Endothelial cell of umbilical vein (primary cell): ENCODE measurements around the gene DAB2IP. TPM values are rescaled to one million over a fixed set of nuclear protein-coding genes. Genes with fewer than 3 reads are reported as not detected.
A peak's percentile ranks its signal among the peaks of the same experiment; 100 is the strongest.

Source experiments
- Bru-seq: library from RNA; stranded (reverse); fragments of 400-500 nt; gene quantifications from one replicate; lab custom pipeline; 2021; lab: Mats Ljungman, UMichigan
- BruChase-seq, 2 experiments: library from RNA; stranded (reverse); fragments of 400-500 nt; gene quantifications; one replicate each; lab custom pipeline; 2021; lab: Mats Ljungman, UMichigan
- BruUV-seq: library from RNA; stranded (reverse); fragments of 400-500 nt; replicated peaks from 2 replicates; lab custom pipeline; 2021; lab: Mats Ljungman, UMichigan
- CTCF ChIA-PET: fragments of 300-600, 350-600 bp; sonication (Branson Sonifier 250); formaldehyde crosslinking; loops from one replicate; lab custom pipeline; 2021; ENCODE audit warnings: antibody characterized with exemption, inconsistent platforms; lab: Charles Lee
- POLR2A ChIA-PET: fragments of 300-600, 350-600 bp; sonication (Branson Sonifier 250); formaldehyde crosslinking; loops from one replicate; lab custom pipeline; 2021; ENCODE audit warnings: antibody characterized with exemption, inconsistent platforms; lab: Charles Lee
- DNase-seq: peaks from one replicate; pipeline ENCODE4 v3.0.0-alpha.2; 2011; ENCODE audit warnings: low read depth, low spot score
- FAIRE-seq: peaks from 2 replicates; lab custom pipeline; 2011; peaks lifted over from hg19 to GRCh38; lab: Jason Lieb, UNC
- H2AFZ ChIP-seq: 2 replicates; pipeline ENCODE4 v1.6.0; 2012; ENCODE audit warnings: low read depth, low read length, control low read depth, inconsistent platforms
- H3K27ac ChIP-seq: 2 replicates; pipeline ENCODE4 v1.5.1; 2011; ENCODE audit warnings: low read depth, mild to moderate bottlenecking, control low read depth, low read length, moderate library complexity; ENCODE audit not compliant: insufficient read depth
- H3K27me3 ChIP-seq, 2 experiments: 2 replicates each; pipeline versions ENCODE4 v1.6.0 to v1.6.1; 2011; ENCODE audit warnings: low read length in 2 of 2, mixed read lengths in 1 of 2; ENCODE audit not compliant: control insufficient read depth in 2 of 2, insufficient read depth in 2 of 2
- H3K36me3 ChIP-seq, 2 experiments: 2 replicates in 1 of 2; 3 replicates in 1 of 2; pipeline ENCODE4 v1.5.1; 2011; ENCODE audit warnings: low read length in 2 of 2, mild to moderate bottlenecking in 1 of 2, moderate library complexity in 1 of 2; ENCODE audit not compliant: control insufficient read depth in 2 of 2, insufficient read depth in 2 of 2; ENCODE audit errors: extremely low read depth in 1 of 2
- H3K4me1 ChIP-seq: 3 replicates; pipeline ENCODE4 v1.5.1; 2011; ENCODE audit warnings: mild to moderate bottlenecking, low read length; ENCODE audit not compliant: control insufficient read depth, insufficient read depth; ENCODE audit errors: extremely low read depth
- H3K4me2 ChIP-seq: 2 replicates; pipeline ENCODE4 v1.6.1; 2011; ENCODE audit warnings: low read length, control low read depth, mixed read lengths; ENCODE audit not compliant: insufficient read depth
- H3K4me3 ChIP-seq, 3 experiments: fragments of 200-600 bp in 1 of 3; sonication (generic), shearing (Covaris generic) in 1 of 3; replicated peaks in 1 of 3; 2 replicates each; pipeline ENCODE4 v1.5.1; 2011 to 2016; ENCODE audit warnings: control low read depth in 3 of 3, low read length in 3 of 3, mild to moderate bottlenecking in 2 of 3, inconsistent platforms in 1 of 3, low read depth in 1 of 3, moderate library complexity in 1 of 3; ENCODE audit not compliant: insufficient read depth in 1 of 3
- H3K79me2 ChIP-seq: 2 replicates; pipeline ENCODE4 v1.6.0; 2012; ENCODE audit warnings: low read length, inconsistent platforms; ENCODE audit not compliant: control insufficient read depth, insufficient read depth
- H3K9ac ChIP-seq: replicated peaks from 2 replicates; pipeline ENCODE3; 2011; ENCODE audit warnings: low read length, control low read depth; ENCODE audit not compliant: insufficient read depth; ENCODE audit errors: extremely low read depth
- H3K9me1 ChIP-seq: replicated peaks from 3 replicates; pipeline ENCODE4 v1.6.0; 2011; ENCODE audit warnings: mild to moderate bottlenecking, low read length; ENCODE audit not compliant: control insufficient read depth, insufficient read depth; ENCODE audit errors: extremely low read depth
- H3K9me3 ChIP-seq: replicated peaks from 2 replicates; pipeline ENCODE4 v1.5.1; 2012; ENCODE audit warnings: low read length, inconsistent platforms; ENCODE audit not compliant: control insufficient read depth, insufficient read depth
- H4K20me1 ChIP-seq: replicated peaks from 2 replicates; pipeline ENCODE3; 2011; ENCODE audit warnings: mild to moderate bottlenecking, low read length; ENCODE audit not compliant: control insufficient read depth, insufficient read depth; ENCODE audit errors: extremely low read depth
- CTCF ChIP-seq, 2 donors: IDR thresholded peaks; 1 replicate in 1 of 2; 2 replicates in 1 of 2; pipeline ENCODE4 v1.5.1; 2011; ENCODE audit warnings: low read length in 2 of 2, mild to moderate bottlenecking in 2 of 2, moderate library complexity in 2 of 2, control low read depth in 1 of 2, inconsistent platforms in 1 of 2, low read depth in 1 of 2; ENCODE audit not compliant: insufficient read depth in 1 of 2; ENCODE audit errors: extremely low read depth in 1 of 2
- EZH2 ChIP-seq: IDR thresholded peaks from 2 replicates; pipeline ENCODE4 v1.6.1; 2012; ENCODE audit warnings: borderline replicate concordance, low read depth, mild to moderate bottlenecking, moderate library complexity, low read length, inconsistent platforms; ENCODE audit not compliant: severe bottlenecking
- FOS ChIP-seq: IDR thresholded peaks from 2 replicates; pipeline ENCODE4 v1.6.1; 2011; ENCODE audit warnings: mild to moderate bottlenecking, low read length, moderate library complexity, borderline replicate concordance; ENCODE audit not compliant: insufficient read depth
- GATA2 ChIP-seq: IDR thresholded peaks from 2 replicates; pipeline ENCODE4 v1.7.0; 2011; ENCODE audit warnings: low read depth, mild to moderate bottlenecking, moderate library complexity, mixed read lengths, low read length; ENCODE audit not compliant: insufficient read length, insufficient read depth
- JUN ChIP-seq: IDR thresholded peaks from 2 replicates; pipeline ENCODE4 v1.6.1; 2011; ENCODE audit warnings: borderline replicate concordance, low read depth; ENCODE audit not compliant: insufficient read length, insufficient read depth
- MAX ChIP-seq: IDR thresholded peaks from 2 replicates; pipeline ENCODE4 v1.6.1; 2011; ENCODE audit not compliant: insufficient read depth, insufficient read length
- MYC ChIP-seq: IDR thresholded peaks from one replicate; pipeline ENCODE4 v1.6.1; 2011; ENCODE audit warnings: mild to moderate bottlenecking, low read depth, low read length
- POLR2A ChIP-seq: IDR thresholded peaks from 2 replicates; pipeline ENCODE4 v1.6.1; 2012; ENCODE audit warnings: low read depth, mild to moderate bottlenecking, control low read depth, low read length
- POLR2AphosphoS5 ChIP-seq: IDR thresholded peaks from 2 replicates; pipeline ENCODE4 v1.6.1; 2012; ENCODE audit warnings: low read depth, mild to moderate bottlenecking, control low read depth, low read length, moderate library complexity; ENCODE audit not compliant: insufficient read depth
- dilution Hi-C: fragments of 300-500 bp; cut with MboI; formaldehyde crosslinking; loops from one replicate; pipeline ENCODE4 v1.15.0; 2019; ENCODE audit warnings: low sequenced_read_pairs; ENCODE audit not compliant: extremely low pct_ligation_motif_present
- intact Hi-C: fragments of 100-400 bp; cut with micrococcal nuclease; formaldehyde crosslinking; loops from one replicate; pipeline ENCODE4 v1.10.0; 2022
- long read RNA-seq: library from polyadenylated mRNA; stranded (forward); transcript quantifications from one replicate; pipeline ENCODE4 v2.0.0, GENCODE V29; 2021
- polyA minus RNA-seq, 3 experiments: library from RNA; depleted of rRNA, polyadenylated mRNA; stranded (reverse); fragments of >200 nt; gene quantifications; 1 replicate in 1 of 3; 2 replicates in 2 of 3; pipeline ENCODE4 v1.2.3, GENCODE V29; 2011
- polyA plus RNA-seq, 4 experiments: library from polyadenylated mRNA; depleted of rRNA in 3 of 4; stranded (reverse) in 3 of 4; unstranded in 1 of 4; fragments of >200 nt; gene quantifications; 2 replicates each; pipeline versions ENCODE4 v1.2.1 to v1.2.3, GENCODE V29; 2011 to 2012; ENCODE audit warnings: missing spikeins in 1 of 4
- total RNA-seq: library from RNA; stranded (reverse); gene quantifications from 2 replicates; pipeline ENCODE4 v1.2.3, GENCODE V29; 2021

The DAB2IP gene
- total RNA-seq (48.4 and 53.6 TPM in 2 replicates), polyA plus RNA-seq (29.2 and 29.9 TPM in 2 replicates), polyA minus RNA-seq (67.5 and 90.9 TPM in 2 replicates), Bru-seq, nascent RNA (percentile 60 among the genes with signal in this experiment), BruChase-seq, experiment 1, labeled RNA remaining after a 6-hour chase (percentile 68 among the genes with signal in this experiment), BruChase-seq, experiment 2, labeled RNA remaining after a 2-hour chase (percentile 62 among the genes with signal in this experiment)
- polyA plus RNA-seq (2011; cell fraction: cytosol; rRNA removed) = 30.3 and 32.7 TPM in 2 replicates
- polyA plus RNA-seq (2011; cell fraction: nucleus; rRNA removed) = 51.8 and 52.0 TPM in 2 replicates
- 26.9 and 27.1 TPM in 2 replicates for polyA plus RNA-seq (2012)
- 12.8 TPM for polyA minus RNA-seq (2011; cell fraction: cytosol; rRNA and poly(A)+ RNA removed)
- polyA minus RNA-seq (2011; cell fraction: nucleus; rRNA and poly(A)+ RNA removed) = 33.9 and 35.2 TPM in 2 replicates
- long read RNA-seq, full-length matches to known transcripts = 1 of 62 reads
- long read RNA-seq, partial matches to known transcripts = 8 of 62 reads
- long read RNA-seq, other reads (novel, unspliced or antisense) = 53 of 62 reads

GRCh38 chr9:121651295-121652020, at the start of gene DAB2IP:
Gene DAB2IP, plus strand, starts transcription at chr9:121651634. Its CDS starts 142 bp downstream, at chr9:121651776.
- H2AFZ ChIP-seq = peak within 1 kb of the TSS; percentile 76
- H3K9ac ChIP-seq = peak within 1 kb of the TSS; percentile 70
- dilution Hi-C loops (no loop called here), intact Hi-C loops (loop anchor here (1.0 kb wide), 2 partner anchors 12 to 101 kb away; no protein-coding TSS in a partner anchor)
- FAIRE-seq (peak; percentile 69), DNase-seq (peak; percentile 59)
- CTCF ChIA-PET = interaction anchor here (0.8 to 3.4 kb wide), 6 partner anchors 9 to 32 kb away, joined by 3 to 24 read pairs (median 6); no protein-coding TSS in a partner anchor
- H3K27me3 ChIP-seq = no peaks in the 10 kb centered on the region
- TF ChIP-seq MAX (no peak), CTCF (IDR thresholded peaks at IDR 0.05; ENCODE audit: extremely low read depth in 1 of 2, insufficient read depth in 1 of 2, low read depth in 1 of 2, low read length in 2 of 2) (no peak), MYC (no peak), JUN (no peak), EZH2 (peak; percentile 35), FOS (no peak), POLR2AphosphoS5 (peak; percentile 49), GATA2 (no peak), POLR2A (peak; percentile 58)
- peaks cover 25% of the 10 kb centered on the region for H3K4me1 ChIP-seq
- no peak within 1 kb of the TSS for H3K27ac ChIP-seq
- no peaks in the 10 kb centered on the region for H3K36me3 ChIP-seq
- no peaks in the 10 kb centered on the region for H3K9me3 ChIP-seq
- POLR2A ChIA-PET = no interaction called here
- no TSS peak for BruUV-seq
- H3K4me3 ChIP-seq = peak within 1 kb of the TSS; percentile 58 to 76 (median 69)
- H4K20me1 ChIP-seq = no peaks in the 10 kb centered on the region
- H3K9me1 ChIP-seq = no peaks in the 10 kb centered on the region
- no peaks in the 10 kb centered on the region for H3K79me2 ChIP-seq
- peak within 1 kb of the TSS; percentile 83 for H3K4me2 ChIP-seq
